MM.1S (cell line): ENCODE measurements around the gene EVI5L.

Source experiments
- DNase-seq: peaks from one replicate; pipeline ENCODE4 v3.0.0-alpha.2; 2015
- H2AFZ ChIP-seq: fragments of 300-600 bp; sonication (generic); 2 replicates; pipeline ENCODE4 v1.6.0; 2016; ENCODE audit warnings: antibody characterized with exemption, low read length
- H3F3A ChIP-seq: fragments of 300-600 bp; sonication (generic); 2 replicates; pipeline ENCODE4 v1.6.1; 2016; ENCODE audit warnings: mild to moderate bottlenecking, antibody characterized with exemption, low read length, moderate library complexity, mixed read lengths; ENCODE audit not compliant: insufficient read depth
- H3K27ac ChIP-seq: fragments of 300-600 bp; sonication (generic); 2 replicates; pipeline ENCODE4 v1.5.1; 2016; ENCODE audit warnings: mild to moderate bottlenecking, low read length
- H3K27me3 ChIP-seq: fragments of 300-600 bp; sonication (generic); replicated peaks from 2 replicates; pipeline ENCODE4 v1.6.0; 2016; ENCODE audit warnings: low read length; ENCODE audit not compliant: insufficient read depth
- H3K36me3 ChIP-seq: fragments of 300-600 bp; sonication (generic); replicated peaks from 2 replicates; pipeline ENCODE4 v1.6.1; 2016; ENCODE audit warnings: mild to moderate bottlenecking, low read length, mixed read lengths; ENCODE audit not compliant: insufficient read depth
- H3K4me1 ChIP-seq: fragments of 300-600 bp; sonication (generic); 2 replicates; pipeline ENCODE4 v1.6.1; 2016; ENCODE audit warnings: low read length, mixed read lengths
- H3K4me2 ChIP-seq: fragments of 300-600 bp; sonication (generic); 2 replicates; pipeline ENCODE4 v1.6.0; 2016; ENCODE audit warnings: low read depth, low read length
- H3K4me3 ChIP-seq: fragments of 300-600 bp; sonication (generic); 2 replicates; pipeline ENCODE4 v1.5.1; 2016; ENCODE audit warnings: low read length, mixed read lengths
- H3K79me2 ChIP-seq: fragments of 300-600 bp; sonication (generic); 2 replicates; pipeline ENCODE4 v1.6.1; 2016; ENCODE audit warnings: mixed run types, low read length, mixed read lengths
- H3K9ac ChIP-seq: fragments of 300-600 bp; sonication (generic); 2 replicates; pipeline ENCODE4 v1.6.1; 2016; ENCODE audit warnings: low read length, mixed read lengths
- H3K9me2 ChIP-seq: fragments of 300-600 bp; sonication (generic); replicated peaks from 2 replicates; pipeline ENCODE4 v1.6.1; 2016; ENCODE audit warnings: mild to moderate bottlenecking, low read length, mixed read lengths; ENCODE audit not compliant: insufficient read depth
- H3K9me3 ChIP-seq: fragments of 300-600 bp; sonication (generic); replicated peaks from 2 replicates; pipeline ENCODE4 v1.6.1; 2016; ENCODE audit warnings: mild to moderate bottlenecking, low read length, mixed read lengths; ENCODE audit not compliant: insufficient read depth
- H4K20me1 ChIP-seq: fragments of 300-600 bp; sonication (generic); 2 replicates; pipeline ENCODE4 v1.6.1; 2016; ENCODE audit warnings: mild to moderate bottlenecking, low read length, moderate library complexity, mixed read lengths; ENCODE audit not compliant: insufficient read depth
- EZH2 ChIP-seq: fragments of 300-600 bp; sonication (generic); optimal IDR thresholded peaks from 2 replicates; pipeline ENCODE3; 2017; ENCODE audit warnings: low read depth, mild to moderate bottlenecking, antibody characterized with exemption, low read length, mixed read lengths
- EZH2phosphoT487 ChIP-seq: fragments of 300-600 bp; sonication (generic); IDR thresholded peaks from 2 replicates; pipeline ENCODE4 v1.6.1; 2018; ENCODE audit warnings: antibody characterized with exemption, low read length
- TF ChIP-seq, protein P1 (sequence below): fragments of 300-600 bp; sonication (generic); IDR thresholded peaks from 2 replicates; pipeline ENCODE4 v1.5.1; 2016; ENCODE audit warnings: antibody characterized with exemption, low read length, mixed read lengths

The EVI5L gene

DNA sequence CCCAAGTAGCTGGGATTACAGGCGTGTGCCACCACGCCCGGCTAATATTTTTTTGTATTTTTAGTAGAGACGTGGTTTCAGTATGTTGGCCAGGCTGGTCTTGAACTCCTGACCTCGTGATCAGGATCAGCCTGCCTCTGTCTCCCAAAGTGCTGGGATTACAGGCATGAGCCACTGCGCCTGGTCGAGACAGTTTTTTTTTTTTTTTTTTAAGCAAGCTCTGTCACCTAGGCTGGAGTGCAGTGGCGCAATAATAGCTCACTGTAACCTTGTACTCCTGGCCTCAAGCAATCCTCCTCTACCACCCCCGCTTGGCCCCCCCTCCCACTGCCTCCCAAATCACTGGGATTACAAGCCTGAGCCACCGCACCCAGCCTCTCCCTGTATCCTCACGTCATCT is 67.3 kb downstream of the EVI5L start:
- H3F3A ChIP-seq, result no peaks in the 10 kb centered on the region
- no peaks in the 10 kb centered on the region for H3K4me1 ChIP-seq
- DNase-seq, result no peak
- no peak overlapping the region for H3K27ac ChIP-seq
- TF ChIP-seq EZH2 (no peak), EZH2phosphoT487 (no peak)
- TF ChIP-seq, protein P1, sequence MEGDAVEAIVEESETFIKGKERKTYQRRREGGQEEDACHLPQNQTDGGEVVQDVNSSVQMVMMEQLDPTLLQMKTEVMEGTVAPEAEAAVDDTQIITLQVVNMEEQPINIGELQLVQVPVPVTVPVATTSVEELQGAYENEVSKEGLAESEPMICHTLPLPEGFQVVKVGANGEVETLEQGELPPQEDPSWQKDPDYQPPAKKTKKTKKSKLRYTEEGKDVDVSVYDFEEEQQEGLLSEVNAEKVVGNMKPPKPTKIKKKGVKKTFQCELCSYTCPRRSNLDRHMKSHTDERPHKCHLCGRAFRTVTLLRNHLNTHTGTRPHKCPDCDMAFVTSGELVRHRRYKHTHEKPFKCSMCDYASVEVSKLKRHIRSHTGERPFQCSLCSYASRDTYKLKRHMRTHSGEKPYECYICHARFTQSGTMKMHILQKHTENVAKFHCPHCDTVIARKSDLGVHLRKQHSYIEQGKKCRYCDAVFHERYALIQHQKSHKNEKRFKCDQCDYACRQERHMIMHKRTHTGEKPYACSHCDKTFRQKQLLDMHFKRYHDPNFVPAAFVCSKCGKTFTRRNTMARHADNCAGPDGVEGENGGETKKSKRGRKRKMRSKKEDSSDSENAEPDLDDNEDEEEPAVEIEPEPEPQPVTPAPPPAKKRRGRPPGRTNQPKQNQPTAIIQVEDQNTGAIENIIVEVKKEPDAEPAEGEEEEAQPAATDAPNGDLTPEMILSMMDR, result no peak
- no peak overlapping the region for H2AFZ ChIP-seq
- H3K9me2 ChIP-seq, result no peaks in the 10 kb centered on the region
- no peak overlapping the region for H3K9ac ChIP-seq
- no peaks in the 10 kb centered on the region for H3K36me3 ChIP-seq
- peaks cover 55% of the 10 kb centered on the region for H3K27me3 ChIP-seq
- no peak overlapping the region for H3K4me2 ChIP-seq
- no peak overlapping the region for H3K4me3 ChIP-seq
- H3K9me3 ChIP-seq, result no peaks in the 10 kb centered on the region
- H4K20me1 ChIP-seq, result no peaks in the 10 kb centered on the region
- H3K79me2 ChIP-seq, result no peaks in the 10 kb centered on the region

DNA sequence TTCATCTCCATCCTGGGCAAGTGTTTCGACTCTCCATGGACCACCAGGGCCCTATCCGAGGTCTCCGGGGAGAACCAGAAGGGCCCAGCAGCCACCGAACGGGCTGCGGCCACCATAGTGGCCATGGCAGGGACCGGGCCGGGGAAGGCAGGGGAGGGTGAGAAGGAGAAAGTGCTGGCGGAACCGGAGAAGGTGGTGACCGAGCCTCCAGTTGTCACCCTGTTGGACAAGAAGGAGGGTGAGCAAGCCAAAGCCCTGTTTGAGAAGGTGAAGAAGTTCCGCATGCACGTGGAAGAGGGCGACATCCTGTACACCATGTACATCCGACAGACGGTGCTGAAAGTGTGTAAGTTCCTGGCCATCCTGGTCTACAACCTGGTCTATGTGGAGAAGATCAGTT is 68.9 kb downstream of the EVI5L start:
- Histone ChIP-seq H3K4me1 (peaks cover 5% of the 10 kb centered on the region; the same call in 1 of the 2 replicates), H4K20me1 (no peaks in the 10 kb centered on the region), H3K9ac (no peak overlapping the region), H2AFZ (no peak overlapping the region), H3K79me2 (peaks cover 6% of the 10 kb centered on the region), H3K4me2 (no peak overlapping the region), H3K9me3 (no peaks in the 10 kb centered on the region), H3K4me3 (no peak overlapping the region), H3K36me3 (no peaks in the 10 kb centered on the region), H3K27ac (no peak overlapping the region), H3K9me2 (no peaks in the 10 kb centered on the region), H3K27me3 (peaks cover 41% of the 10 kb centered on the region), H3F3A (no peaks in the 10 kb centered on the region)
- TF ChIP-seq, protein P1, result no peak
- TF ChIP-seq EZH2phosphoT487, result no peak
- DNase-seq, result no peak

DNA sequence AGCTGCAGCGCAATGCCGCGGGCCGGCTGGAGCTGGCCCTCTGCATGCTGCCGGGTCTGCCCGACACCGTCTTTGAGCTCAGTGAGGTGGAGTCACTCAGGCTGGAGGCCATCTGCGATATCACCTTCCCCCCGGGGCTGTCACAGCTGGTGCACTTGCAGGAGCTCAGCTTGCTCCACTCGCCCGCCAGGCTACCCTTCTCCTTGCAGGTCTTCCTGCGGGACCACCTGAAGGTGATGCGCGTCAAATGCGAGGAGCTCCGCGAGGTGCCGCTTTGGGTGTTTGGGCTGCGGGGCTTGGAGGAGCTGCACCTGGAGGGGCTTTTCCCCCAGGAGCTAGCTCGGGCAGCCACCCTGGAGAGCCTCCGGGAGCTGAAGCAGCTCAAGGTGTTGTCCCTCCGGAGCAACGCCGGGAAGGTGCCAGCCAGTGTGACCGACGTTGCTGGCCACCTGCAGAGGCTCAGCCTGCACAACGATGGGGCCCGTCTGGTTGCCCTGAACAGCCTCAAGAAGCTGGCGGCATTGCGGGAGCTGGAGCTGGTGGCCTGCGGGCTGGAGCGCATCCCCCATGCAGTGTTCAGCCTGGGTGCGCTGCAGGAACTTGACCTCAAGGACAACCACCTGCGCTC is 69.8 kb downstream of the EVI5L start:
- Histone ChIP-seq H4K20me1 (peaks cover 6% of the 10 kb centered on the region; the same call in 1 of the 2 replicates), H2AFZ (no peak overlapping the region), H3K79me2 (peaks cover 14% of the 10 kb centered on the region), H3K4me1 (peaks cover 8% of the 10 kb centered on the region; the same call in 1 of the 2 replicates), H3K4me2 (no peak overlapping the region), H3K9me2 (no peaks in the 10 kb centered on the region), H3K4me3 (no peak overlapping the region), H3K9ac (no peak overlapping the region), H3K36me3 (no peaks in the 10 kb centered on the region), H3K9me3 (no peaks in the 10 kb centered on the region), H3K27ac (no peak overlapping the region), H3F3A (no peaks in the 10 kb centered on the region), H3K27me3 (peaks cover 32% of the 10 kb centered on the region)
- DNase-seq, result no peak
- TF ChIP-seq EZH2, result no peak
- TF ChIP-seq, protein P1, result no peak
- no peak for TF ChIP-seq EZH2phosphoT487
